Colonic mucosa (tissue), 4 donors: Measurements from ENCODE around the gene KCNK10. TPM values are rescaled to one million over a fixed set of nuclear protein-coding genes. Genes with fewer than 3 reads are reported as not detected.

ENCODE experiments used
- DNase-seq: peaks from one replicate; pipeline ENCODE4 v3.0.0-alpha.2; 2020
- H3K27ac ChIP-seq: fragments of 200-600 bp; one replicate; pipeline ENCODE4 v1.8.0; 2021
- H3K27me3 ChIP-seq: fragments of 200-600 bp; one replicate; pipeline ENCODE4 v1.8.0; 2021
- H3K36me3 ChIP-seq: fragments of 200-600 bp; one replicate; pipeline ENCODE4 v1.8.0; 2021
- H3K4me1 ChIP-seq: fragments of 200-600 bp; one replicate; pipeline ENCODE4 v1.8.0; 2021; ENCODE audit warnings: mild to moderate bottlenecking
- H3K4me3 ChIP-seq: fragments of 200-600 bp; one replicate; pipeline ENCODE4 v1.8.0; 2021
- H3K9ac ChIP-seq, 2 donors: one replicate each; pipeline ENCODE4 v1.7.0; 2013; ENCODE audit warnings: control low read depth in 2 of 2, low read depth in 2 of 2, low read length in 2 of 2
- H3K9me3 ChIP-seq: fragments of 200-600 bp; one replicate; pipeline ENCODE4 v1.8.0; 2021
- CTCF ChIP-seq: fragments of 200-600 bp; IDR thresholded peaks from one replicate; pipeline ENCODE4 v1.8.0; 2022; ENCODE audit warnings: antibody characterized with exemption, mild to moderate bottlenecking
- intact Hi-C: fragments of 100-400 bp; cut with DNase I; formaldehyde crosslinking; loops from one replicate; pipeline ENCODE4 v1.14.1; 2022
- total RNA-seq, 2 donors: library from RNA; stranded (reverse); fragmentation: NEBNext Ultra II Directional in 1 of 2; extraction: Animal tissue kit (Norgen Biotek cat#: 25700) in 1 of 2; gene quantifications; one replicate each; pipeline ENCODE4 v1.2.1, GENCODE V29; 2021
- donor health status: healthy.
- donor health status: DM: no; HTN: no; CAD: no.
- donor health status: DM: no; HTN: no; CAD: no.

KCNK10 gene
- total RNA-seq, 2 donors from 2014 or later = 0.74 to 2.1 TPM

GRCh38 chr14:88251650-88252049 is 71.4 kb downstream of the KCNK10 start:
- intact Hi-C loops = no loop called here
- no peak for DNase-seq

DNA sequence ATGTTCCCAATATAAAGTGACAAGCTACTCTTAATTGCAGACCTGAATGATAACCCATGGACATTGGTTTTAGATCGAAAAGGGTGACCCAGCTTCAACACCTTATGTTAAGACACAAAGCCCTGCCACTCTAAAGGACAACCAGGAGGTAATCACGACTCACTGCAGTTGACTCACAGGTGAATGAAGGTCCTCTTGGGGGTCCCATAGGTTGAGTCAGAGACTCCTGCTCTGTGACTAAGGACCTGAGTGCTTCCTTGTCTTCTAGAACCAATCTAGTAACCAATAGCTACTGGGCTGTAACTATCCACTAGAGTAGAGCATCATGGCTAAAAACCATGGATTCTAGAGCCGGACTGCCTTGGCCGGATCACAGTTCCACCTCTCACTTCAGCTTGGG is 73.8 kb downstream of the KCNK10 start:
- Histone ChIP-seq H3K9me3 (no peaks in the 10 kb centered on the region), H3K4me3 (no peak overlapping the region), H3K27ac (no peak overlapping the region), H3K36me3 (no peaks in the 10 kb centered on the region), H3K4me1 (no peaks in the 10 kb centered on the region), H3K9ac (no peak overlapping the region), H3K27me3 (no peaks in the 10 kb centered on the region)
- intact Hi-C loops = no loop called here
- TF ChIP-seq CTCF = no peak
- DNase-seq = no peak

More at GRCh38 chr14:88251650-88252049, 71.4 kb downstream of the KCNK10 start:
- H3K27ac ChIP-seq = no peak overlapping the region
- H3K9ac ChIP-seq = no peak overlapping the region
- H3K4me1 ChIP-seq = no peaks in the 10 kb centered on the region
- no peaks in the 10 kb centered on the region for H3K36me3 ChIP-seq
- no peak overlapping the region for H3K4me3 ChIP-seq
- TF ChIP-seq CTCF = no peak
- no peaks in the 10 kb centered on the region for H3K9me3 ChIP-seq
- H3K27me3 ChIP-seq = no peaks in the 10 kb centered on the region

GRCh38 chr14:88248606-88249005 is 74.5 kb downstream of the KCNK10 start:
- Histone ChIP-seq H3K4me3 (no peak overlapping the region), H3K9ac (no peak overlapping the region), H3K9me3 (no peaks in the 10 kb centered on the region), H3K36me3 (no peaks in the 10 kb centered on the region), H3K27ac (no peak overlapping the region), H3K4me1 (no peaks in the 10 kb centered on the region), H3K27me3 (no peaks in the 10 kb centered on the region)
- DNase-seq = no peak
- TF ChIP-seq CTCF = no peak
- intact Hi-C loops = no loop called here

GRCh38 chr14:88247228-88247627 is 75.8 kb downstream of the KCNK10 start:
- no peaks in the 10 kb centered on the region for H3K9me3 ChIP-seq
- H3K27ac ChIP-seq = no peak overlapping the region
- no peak overlapping the region for H3K4me3 ChIP-seq
- no peak overlapping the region for H3K9ac ChIP-seq
- DNase-seq = no peak
- no peaks in the 10 kb centered on the region for H3K4me1 ChIP-seq
- H3K36me3 ChIP-seq = no peaks in the 10 kb centered on the region
- intact Hi-C loops = no loop called here
- TF ChIP-seq CTCF = no peak
- no peaks in the 10 kb centered on the region for H3K27me3 ChIP-seq

DNA sequence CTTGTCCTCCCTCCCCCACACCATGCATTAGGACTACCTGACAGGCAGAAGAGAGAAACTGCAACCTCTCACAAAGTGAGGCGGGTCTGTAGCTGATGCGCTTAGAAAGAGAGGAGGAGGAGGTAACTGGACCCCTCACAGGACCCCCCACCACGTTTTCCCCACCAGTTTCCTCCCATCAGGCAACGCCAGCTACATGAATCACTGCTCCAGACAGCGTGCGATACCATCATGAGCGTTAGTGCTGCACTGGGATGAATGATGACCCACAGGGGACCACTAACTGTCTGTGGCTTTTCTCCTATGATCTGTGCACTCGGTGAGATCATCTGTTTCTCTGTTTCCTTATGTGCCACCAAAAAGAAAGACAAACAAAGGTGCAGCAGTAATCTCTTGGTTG is 77.7 kb downstream of the KCNK10 start:
- no peak overlapping the region for H3K4me3 ChIP-seq
- H3K27ac ChIP-seq = no peak overlapping the region
- H3K4me1 ChIP-seq = no peaks in the 10 kb centered on the region
- no peaks in the 10 kb centered on the region for H3K27me3 ChIP-seq
- no peak for DNase-seq
- no peak overlapping the region for H3K9ac ChIP-seq
- no peaks in the 10 kb centered on the region for H3K36me3 ChIP-seq
- no peak for TF ChIP-seq CTCF
- no peaks in the 10 kb centered on the region for H3K9me3 ChIP-seq
- intact Hi-C loops = no loop called here

DNA sequence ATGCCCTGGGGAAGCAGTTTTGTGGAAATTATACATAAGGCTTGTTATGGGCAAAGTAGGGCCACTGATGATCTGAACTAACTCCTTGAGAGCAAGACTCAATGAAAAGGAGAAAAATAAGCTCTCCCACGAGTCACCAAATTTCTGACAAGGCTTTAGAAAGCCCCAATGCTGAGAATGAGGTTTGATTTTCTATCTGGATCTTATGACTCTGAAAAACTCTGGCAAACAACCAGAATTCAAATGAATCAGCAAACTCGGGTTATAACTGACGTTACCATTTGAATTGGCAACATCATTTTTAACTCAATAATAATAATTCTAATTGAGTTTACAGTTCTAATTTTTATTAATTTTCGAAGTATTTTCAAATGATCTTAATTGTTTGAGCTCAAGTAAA is 79.1 kb downstream of the KCNK10 start:
- no peaks in the 10 kb centered on the region for H3K4me1 ChIP-seq
- H3K27ac ChIP-seq = no peak overlapping the region
- H3K27me3 ChIP-seq = no peaks in the 10 kb centered on the region
- no peaks in the 10 kb centered on the region for H3K9me3 ChIP-seq
- no peak overlapping the region for H3K4me3 ChIP-seq
- no peak overlapping the region for H3K9ac ChIP-seq
- no peak for DNase-seq
- no peaks in the 10 kb centered on the region for H3K36me3 ChIP-seq
- TF ChIP-seq CTCF = no peak
- intact Hi-C loops = no loop called here
